WI38 (cell line): ENCODE data around the gene SPTBN5.

ENCODE experiments used
- H3K4me3 ChIP-seq: 2 replicates; pipeline ENCODE4 v1.5.1; 2011; ENCODE audit warnings: low read depth, mild to moderate bottlenecking, control low read depth, low read length
- TF ChIP-seq, protein P1 (sequence below): IDR thresholded peaks from 2 replicates; pipeline ENCODE4 v1.5.1; 2012; ENCODE audit warnings: low read depth, mild to moderate bottlenecking, control low read depth, low read length

SPTBN5 gene

DNA sequence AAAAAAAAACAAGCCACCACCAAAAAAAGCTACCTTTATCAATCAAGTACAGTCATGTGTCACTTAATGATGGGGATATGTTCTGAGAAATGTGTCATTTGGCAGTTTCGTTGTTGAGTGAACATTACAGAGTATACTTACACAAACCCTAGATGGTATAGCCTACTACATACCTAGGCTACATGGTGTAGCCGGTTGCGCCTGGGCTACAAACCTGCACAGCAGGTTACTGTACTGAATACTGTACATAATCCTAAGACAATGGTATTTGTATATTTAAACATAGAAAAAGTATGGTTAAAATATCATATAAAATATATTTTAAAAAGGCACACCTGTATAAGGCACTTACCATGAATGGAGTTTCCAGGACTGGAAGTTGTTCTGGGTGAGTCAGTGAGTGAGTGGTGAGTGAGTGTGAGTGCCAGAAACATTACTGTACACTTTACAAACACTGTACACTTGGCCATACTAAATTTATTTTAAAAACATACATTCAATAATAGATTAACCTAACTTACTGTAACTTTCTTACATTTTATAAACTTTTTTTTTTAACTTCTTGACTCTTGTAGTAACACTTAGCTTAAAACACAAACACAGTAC, 91.9 kb downstream of the SPTBN5 start:
- TF ChIP-seq, protein P1, sequence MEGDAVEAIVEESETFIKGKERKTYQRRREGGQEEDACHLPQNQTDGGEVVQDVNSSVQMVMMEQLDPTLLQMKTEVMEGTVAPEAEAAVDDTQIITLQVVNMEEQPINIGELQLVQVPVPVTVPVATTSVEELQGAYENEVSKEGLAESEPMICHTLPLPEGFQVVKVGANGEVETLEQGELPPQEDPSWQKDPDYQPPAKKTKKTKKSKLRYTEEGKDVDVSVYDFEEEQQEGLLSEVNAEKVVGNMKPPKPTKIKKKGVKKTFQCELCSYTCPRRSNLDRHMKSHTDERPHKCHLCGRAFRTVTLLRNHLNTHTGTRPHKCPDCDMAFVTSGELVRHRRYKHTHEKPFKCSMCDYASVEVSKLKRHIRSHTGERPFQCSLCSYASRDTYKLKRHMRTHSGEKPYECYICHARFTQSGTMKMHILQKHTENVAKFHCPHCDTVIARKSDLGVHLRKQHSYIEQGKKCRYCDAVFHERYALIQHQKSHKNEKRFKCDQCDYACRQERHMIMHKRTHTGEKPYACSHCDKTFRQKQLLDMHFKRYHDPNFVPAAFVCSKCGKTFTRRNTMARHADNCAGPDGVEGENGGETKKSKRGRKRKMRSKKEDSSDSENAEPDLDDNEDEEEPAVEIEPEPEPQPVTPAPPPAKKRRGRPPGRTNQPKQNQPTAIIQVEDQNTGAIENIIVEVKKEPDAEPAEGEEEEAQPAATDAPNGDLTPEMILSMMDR = no peak

DNA sequence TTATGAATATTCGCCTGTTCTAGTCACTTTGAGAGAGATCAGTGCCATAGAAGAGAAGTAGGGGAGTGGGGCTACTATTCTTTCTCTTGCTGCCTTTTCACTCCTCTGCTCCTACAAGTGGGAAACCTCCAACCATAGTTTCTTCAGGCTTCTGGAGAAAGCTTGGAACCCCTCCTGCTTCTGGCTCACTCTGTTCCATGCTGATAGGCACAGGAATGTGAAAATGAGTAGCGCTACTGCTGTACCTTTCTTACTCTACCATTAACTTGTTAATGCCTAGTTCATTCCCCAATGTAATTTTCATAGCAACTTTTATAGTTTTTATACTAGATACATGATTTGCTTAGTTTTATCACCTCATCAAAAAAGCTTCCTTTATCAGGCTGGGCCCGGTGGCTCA, 92.7 kb downstream of the SPTBN5 start:
- TF ChIP-seq, protein P1 = no peak

More for the DNA sequence above, 91.9 kb downstream of the SPTBN5 start:
- H3K4me3 ChIP-seq = no peak overlapping the region

DNA sequence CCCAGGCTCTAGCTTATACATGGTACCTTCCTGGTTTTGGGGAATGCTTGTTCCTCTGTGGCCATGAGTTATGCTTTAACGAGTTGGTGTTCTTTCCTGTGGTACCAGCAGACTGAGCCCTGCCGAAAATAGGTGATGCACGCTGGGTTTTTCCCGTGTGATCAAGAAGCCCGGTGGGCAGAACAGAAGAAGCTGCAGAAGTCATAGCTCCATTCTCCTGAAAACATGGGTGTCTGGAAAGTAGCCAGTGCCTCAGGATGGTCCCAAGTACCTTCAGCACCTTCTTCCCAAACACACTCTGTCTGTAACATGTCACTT, 94.4 kb downstream of the SPTBN5 start:
- H3K4me3 ChIP-seq = no peak overlapping the region
- TF ChIP-seq, protein P1 = no peak

More for the DNA sequence above, 92.7 kb downstream of the SPTBN5 start:
- no peak overlapping the region for H3K4me3 ChIP-seq

DNA sequence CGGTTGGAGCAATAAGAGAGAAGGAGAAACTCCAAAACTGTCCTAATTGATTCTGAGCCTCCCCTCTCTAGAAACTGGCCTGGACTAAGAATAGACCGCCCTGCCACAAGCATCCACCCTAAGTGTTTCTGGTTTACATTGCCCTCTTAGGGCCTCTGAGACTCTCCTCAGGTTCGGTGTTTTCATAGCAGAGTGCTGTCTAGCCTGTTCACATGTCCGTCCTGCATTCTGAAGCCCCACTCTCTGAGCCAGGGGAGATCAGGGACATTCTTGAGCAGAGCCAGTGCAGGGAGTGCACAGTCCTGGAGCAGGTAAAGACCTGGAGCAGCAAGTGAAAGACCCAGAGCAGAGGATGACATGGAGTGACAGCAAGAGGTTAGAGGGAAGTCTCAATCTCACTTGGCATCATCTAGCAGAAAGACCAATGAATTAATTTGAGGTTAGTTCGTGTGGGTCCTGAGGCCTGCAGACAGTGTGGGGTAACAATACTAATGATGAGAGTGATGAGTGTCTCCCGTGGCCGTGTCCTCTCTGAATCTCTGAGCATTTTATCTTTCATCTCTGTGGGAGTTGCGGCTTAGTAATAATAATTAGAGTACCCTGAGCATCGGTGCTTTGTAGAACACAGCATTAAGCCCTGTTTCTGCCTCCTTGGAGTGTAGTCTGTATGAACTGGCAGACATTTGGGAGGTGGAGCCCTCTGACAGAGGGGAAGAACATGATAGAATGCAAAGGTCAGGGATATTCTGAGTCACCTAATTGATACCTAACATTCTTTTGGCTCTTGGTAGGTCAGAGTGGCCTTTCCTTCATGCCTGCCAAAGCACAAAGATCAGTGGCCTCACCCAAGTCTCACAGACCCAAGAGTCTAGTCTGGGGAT, 95.0 kb downstream of the SPTBN5 start:
- H3K4me3 ChIP-seq = no peak overlapping the region
- TF ChIP-seq, protein P1 = no peak
